Keratinocyte (primary cell): Measurements from ENCODE around the gene EMILIN1. TPM values are rescaled to one million over a fixed set of nuclear protein-coding genes. Genes with fewer than 3 reads are reported as not detected.

Experiments
- DNase-seq: peaks from one replicate; pipeline ENCODE4 v3.0.0-alpha.2; 2011; ENCODE audit warnings: low read depth, missing footprints, low spot score
- FAIRE-seq: peaks from 2 replicates; lab custom pipeline; 2011; peaks lifted over from hg19 to GRCh38; lab: Jason Lieb, UNC
- H2AFZ ChIP-seq: 2 replicates; pipeline ENCODE4 v1.6.0; 2012; ENCODE audit warnings: low read length, control low read depth, inconsistent platforms; ENCODE audit not compliant: control insufficient read depth
- H3K27ac ChIP-seq: 2 replicates; pipeline ENCODE4 v1.5.1; 2011; ENCODE audit warnings: low read length; ENCODE audit not compliant: control insufficient read depth, insufficient read depth
- H3K27me3 ChIP-seq: 3 replicates; pipeline ENCODE4 v1.6.0; 2011; ENCODE audit warnings: low read length; ENCODE audit not compliant: control insufficient read depth, insufficient read depth; ENCODE audit errors: extremely low read depth
- H3K36me3 ChIP-seq, 2 experiments: 2 replicates in 1 of 2; 3 replicates in 1 of 2; pipeline ENCODE4 v1.5.1; 2011; ENCODE audit warnings: low read length in 2 of 2, mild to moderate bottlenecking in 1 of 2; ENCODE audit not compliant: control insufficient read depth in 2 of 2, insufficient read depth in 2 of 2; ENCODE audit errors: extremely low read depth in 1 of 2
- H3K4me1 ChIP-seq: 3 replicates; pipeline ENCODE4 v1.5.1; 2011; ENCODE audit warnings: low read length; ENCODE audit not compliant: control insufficient read depth, insufficient read depth; ENCODE audit errors: extremely low read depth
- H3K4me2 ChIP-seq: 3 replicates; pipeline ENCODE4 v1.6.0; 2011; ENCODE audit warnings: low read depth, low read length; ENCODE audit not compliant: control insufficient read depth, insufficient read depth; ENCODE audit errors: extremely low read depth
- H3K4me3 ChIP-seq, 3 experiments: fragments of 200-600 bp in 1 of 3; sonication (generic) in 1 of 3; 2 replicates in 2 of 3; 3 replicates in 1 of 3; pipeline ENCODE4 v1.5.1; 2011 to 2016; ENCODE audit warnings: low read length in 3 of 3, mild to moderate bottlenecking in 3 of 3, control low read depth in 2 of 3, inconsistent platforms in 1 of 3, low read depth in 1 of 3, mixed read lengths in 1 of 3, mixed run types in 1 of 3, moderate library complexity in 1 of 3; ENCODE audit not compliant: control insufficient read depth in 2 of 3, insufficient read depth in 2 of 3; ENCODE audit errors: extremely low read depth in 1 of 3
- H3K79me2 ChIP-seq: 2 replicates; pipeline ENCODE4 v1.6.0; 2012; ENCODE audit warnings: low read length; ENCODE audit not compliant: control insufficient read depth, insufficient read depth
- H3K9ac ChIP-seq: 3 replicates; pipeline ENCODE4 v1.6.0; 2011; ENCODE audit warnings: low read length; ENCODE audit not compliant: control insufficient read depth, insufficient read depth; ENCODE audit errors: extremely low read depth
- H3K9me1 ChIP-seq: 3 replicates; pipeline ENCODE4 v1.6.0; 2011; ENCODE audit warnings: low read length; ENCODE audit not compliant: control insufficient read depth, insufficient read depth; ENCODE audit errors: extremely low read depth
- H3K9me3 ChIP-seq: 2 replicates; pipeline ENCODE4 v1.5.1; 2012; ENCODE audit warnings: low read depth, low read length; ENCODE audit not compliant: control insufficient read depth
- H4K20me1 ChIP-seq: 3 replicates; pipeline ENCODE4 v1.6.0; 2011; ENCODE audit warnings: low read length; ENCODE audit not compliant: control insufficient read depth, insufficient read depth; ENCODE audit errors: extremely low read depth
- EZH2 ChIP-seq: IDR thresholded peaks from one replicate; pipeline ENCODE4 v1.6.1; 2012; ENCODE audit warnings: inconsistent platforms, mild to moderate bottlenecking, low read length, moderate library complexity
- dilution Hi-C: fragments of 300-500 bp; cut with MboI; formaldehyde crosslinking; loops from one replicate; pipeline ENCODE4 v1.7.0; 2020; ENCODE audit warnings: low sequenced_read_pairs; ENCODE audit not compliant: extremely low pct_ligation_motif_present
- polyA plus RNA-seq, 5 experiments: library from polyadenylated mRNA; depleted of rRNA in 3 of 5; stranded (reverse) in 3 of 5; stranded (forward) in 1 of 5; unstranded in 1 of 5; fragments of >200 nt; gene quantifications; 1 replicate in 1 of 5; 2 replicates in 3 of 5; 3 replicates in 1 of 5; pipeline versions ENCODE4 v1.2.1 to v1.2.3, GENCODE V29; 2011 to 2012; ENCODE audit warnings: missing spikeins in 2 of 5, low read depth in 1 of 5, low replicate concordance in 1 of 5
- TF ChIP-seq, protein P1 (sequence below), 3 experiments: IDR thresholded peaks in 1 of 3; conservative IDR thresholded peaks in 1 of 3; optimal IDR thresholded peaks in 1 of 3; 2 replicates in 2 of 3; 3 replicates in 1 of 3; pipeline versions ENCODE3 to v1.5.1; 2011; ENCODE audit warnings: low read length in 3 of 3, mild to moderate bottlenecking in 3 of 3, moderate library complexity in 2 of 3, control low read depth in 1 of 3, inconsistent platforms in 1 of 3; ENCODE audit not compliant: insufficient read depth in 2 of 3; ENCODE audit errors: extremely low read depth in 1 of 3

The EMILIN1 gene
- polyA plus RNA-seq, 1 donor (not counting 4 experiments of a cell fraction or from before 2014, with no cell fraction given) = 0.03 TPM

DNA sequence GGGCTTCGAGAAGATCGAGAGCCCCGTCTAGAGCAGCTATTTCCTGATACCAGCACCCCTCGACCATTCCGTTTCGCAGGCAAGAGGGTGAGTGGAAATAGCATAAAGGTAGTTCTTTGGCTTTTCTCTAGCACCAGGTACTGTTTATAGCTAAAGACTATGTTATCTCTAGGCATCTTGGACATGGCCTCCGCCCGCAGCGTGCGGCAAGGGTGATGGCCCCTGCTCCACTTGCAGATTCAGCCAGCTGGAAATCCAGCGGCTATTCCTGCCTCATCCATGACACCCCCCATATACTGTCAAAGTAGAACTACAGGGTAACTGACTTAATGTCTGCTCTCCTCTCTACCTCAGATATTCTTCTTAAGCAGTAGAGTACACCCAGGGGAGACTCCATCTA is 23.7 kb upstream of the EMILIN1 start:
- dilution Hi-C loops = no loop called here
- no peak for FAIRE-seq

DNA sequence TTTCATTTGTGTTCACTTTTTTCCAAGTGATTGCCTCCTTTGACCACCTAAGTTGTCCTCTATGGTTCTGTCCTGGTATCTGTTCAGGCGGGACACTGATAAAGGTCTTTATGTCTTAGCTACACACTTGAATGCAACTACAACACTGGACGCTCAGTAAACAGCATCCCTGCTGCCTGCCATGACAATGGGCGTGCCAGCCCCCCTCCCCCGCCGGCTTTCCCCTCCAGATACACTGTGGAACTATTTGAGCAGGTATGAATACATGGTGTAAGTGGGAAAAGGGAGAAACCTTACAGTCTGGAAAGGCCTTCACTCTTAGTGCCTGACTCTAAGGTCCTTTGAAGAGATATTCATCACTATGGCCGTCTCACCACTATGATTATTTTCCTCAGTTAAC is 21.2 kb upstream of the EMILIN1 start:
- no peaks in the 10 kb centered on the region for H3K9me1 ChIP-seq
- H3K9ac ChIP-seq = no peak overlapping the region
- H2AFZ ChIP-seq = no peak overlapping the region
- no peak overlapping the region for H3K4me2 ChIP-seq
- TF ChIP-seq, protein P1, sequence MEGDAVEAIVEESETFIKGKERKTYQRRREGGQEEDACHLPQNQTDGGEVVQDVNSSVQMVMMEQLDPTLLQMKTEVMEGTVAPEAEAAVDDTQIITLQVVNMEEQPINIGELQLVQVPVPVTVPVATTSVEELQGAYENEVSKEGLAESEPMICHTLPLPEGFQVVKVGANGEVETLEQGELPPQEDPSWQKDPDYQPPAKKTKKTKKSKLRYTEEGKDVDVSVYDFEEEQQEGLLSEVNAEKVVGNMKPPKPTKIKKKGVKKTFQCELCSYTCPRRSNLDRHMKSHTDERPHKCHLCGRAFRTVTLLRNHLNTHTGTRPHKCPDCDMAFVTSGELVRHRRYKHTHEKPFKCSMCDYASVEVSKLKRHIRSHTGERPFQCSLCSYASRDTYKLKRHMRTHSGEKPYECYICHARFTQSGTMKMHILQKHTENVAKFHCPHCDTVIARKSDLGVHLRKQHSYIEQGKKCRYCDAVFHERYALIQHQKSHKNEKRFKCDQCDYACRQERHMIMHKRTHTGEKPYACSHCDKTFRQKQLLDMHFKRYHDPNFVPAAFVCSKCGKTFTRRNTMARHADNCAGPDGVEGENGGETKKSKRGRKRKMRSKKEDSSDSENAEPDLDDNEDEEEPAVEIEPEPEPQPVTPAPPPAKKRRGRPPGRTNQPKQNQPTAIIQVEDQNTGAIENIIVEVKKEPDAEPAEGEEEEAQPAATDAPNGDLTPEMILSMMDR (optimal IDR thresholded peaks at IDR 0.05 in 1 of 3, IDR thresholded peaks at IDR 0.05 in 1 of 3, conservative IDR thresholded peaks at IDR 0.05 in 1 of 3; ENCODE audit: extremely low read depth in 1 of 3, insufficient read depth in 2 of 3, low read length in 3 of 3) = no peak
- no peak for TF ChIP-seq EZH2
- dilution Hi-C loops = no loop called here
- H4K20me1 ChIP-seq = no peaks in the 10 kb centered on the region
- peaks cover 16 to 24% of the 10 kb centered on the region in 2 experiments for H3K36me3 ChIP-seq
- H3K9me3 ChIP-seq = no peaks in the 10 kb centered on the region
- H3K27ac ChIP-seq = no peak overlapping the region
- DNase-seq (no peak), FAIRE-seq (no peak)
- H3K27me3 ChIP-seq = no peaks in the 10 kb centered on the region
- H3K4me3 ChIP-seq = no peak overlapping the region
- H3K4me1 ChIP-seq = peaks cover 2% of the 10 kb centered on the region
- no peaks in the 10 kb centered on the region for H3K79me2 ChIP-seq

More for the DNA sequence above, 23.7 kb upstream of the EMILIN1 start:
- H3K79me2 ChIP-seq = no peaks in the 10 kb centered on the region
- peaks cover 13 to 23% of the 10 kb centered on the region in 2 experiments for H3K36me3 ChIP-seq
- H3K27ac ChIP-seq = no peak overlapping the region
- no peaks in the 10 kb centered on the region for H4K20me1 ChIP-seq
- TF ChIP-seq, protein P1 (optimal IDR thresholded peaks at IDR 0.05 in 1 of 3, IDR thresholded peaks at IDR 0.05 in 1 of 3, conservative IDR thresholded peaks at IDR 0.05 in 1 of 3; ENCODE audit: extremely low read depth in 1 of 3, insufficient read depth in 2 of 3, low read length in 3 of 3) = no peak
- no peak for TF ChIP-seq EZH2
- no peaks in the 10 kb centered on the region for H3K27me3 ChIP-seq
- H3K4me2 ChIP-seq = no peak overlapping the region
- no peak overlapping the region for H2AFZ ChIP-seq
- H3K9me1 ChIP-seq = no peaks in the 10 kb centered on the region
- H3K9ac ChIP-seq = no peak overlapping the region
- H3K4me1 ChIP-seq = peaks cover 5% of the 10 kb centered on the region
- no peak overlapping the region for H3K4me3 ChIP-seq
- DNase-seq = no peak
- H3K9me3 ChIP-seq = no peaks in the 10 kb centered on the region
